Kidney capillary endothelial cell (primary cell): Measurements from ENCODE around the gene ZC3H11A.
"Not testable (repeated sequence)": the region's sequence is repeated elsewhere in the genome, so short reads cannot be mapped to it uniquely, and the experiment has no call there.

Experiments
- DNase-seq: peaks from one replicate; pipeline ENCODE4 v3.0.0-alpha.2; 2018; ENCODE audit warnings: low spot score

The ZC3H11A gene

DNA sequence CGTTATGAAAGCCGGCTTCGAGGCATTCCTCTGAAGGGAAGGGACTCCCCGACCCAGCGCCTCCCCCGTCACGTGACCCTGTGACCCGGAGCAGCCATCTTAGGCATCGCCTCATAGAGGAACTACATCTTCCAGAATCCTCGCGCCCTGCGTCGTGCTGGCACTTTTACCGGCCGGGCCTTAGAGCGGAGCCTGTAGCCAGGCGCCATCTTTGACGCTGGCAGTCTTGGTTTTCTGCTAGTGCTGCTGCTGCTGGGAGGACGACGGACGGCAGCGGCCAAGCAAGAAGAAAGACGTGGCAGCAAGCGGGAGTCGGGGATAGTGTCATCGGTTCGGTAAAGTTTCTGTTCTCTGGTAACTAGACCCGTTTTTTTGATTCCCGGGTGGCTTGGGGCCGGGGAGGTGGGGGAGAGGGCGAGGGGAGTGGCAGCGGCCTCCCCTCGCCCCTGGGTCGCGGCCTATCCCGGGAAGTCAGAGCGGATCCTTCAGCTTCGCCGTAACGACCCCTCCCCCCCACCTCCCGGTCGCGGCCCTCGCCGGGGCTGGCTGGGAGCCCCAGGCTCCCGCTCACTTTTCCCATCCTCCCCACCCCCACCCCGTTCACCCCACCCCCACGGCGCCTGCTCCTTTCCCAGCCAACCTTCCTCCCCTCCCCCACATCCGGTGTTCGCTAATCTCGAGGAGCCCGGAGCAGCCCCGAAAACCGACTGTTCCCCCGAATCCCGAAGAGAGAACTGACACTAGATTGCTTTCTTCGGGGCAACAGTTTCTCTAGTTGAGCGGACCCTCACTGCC lies at the start of gene ZC3H11A, which contains the start of gene ZBED6:
Gene ZC3H11A (plus strand): TSS at position 183 of the 795 bp plus-strand sequence. CDS start 21,448 bp downstream, outside the sequence.
Gene ZBED6 (plus strand): TSS at position 183 of the 795 bp plus-strand sequence. CDS start 1,900 bp downstream, outside the sequence.
- DNase-seq = peak; percentile 97

DNA sequence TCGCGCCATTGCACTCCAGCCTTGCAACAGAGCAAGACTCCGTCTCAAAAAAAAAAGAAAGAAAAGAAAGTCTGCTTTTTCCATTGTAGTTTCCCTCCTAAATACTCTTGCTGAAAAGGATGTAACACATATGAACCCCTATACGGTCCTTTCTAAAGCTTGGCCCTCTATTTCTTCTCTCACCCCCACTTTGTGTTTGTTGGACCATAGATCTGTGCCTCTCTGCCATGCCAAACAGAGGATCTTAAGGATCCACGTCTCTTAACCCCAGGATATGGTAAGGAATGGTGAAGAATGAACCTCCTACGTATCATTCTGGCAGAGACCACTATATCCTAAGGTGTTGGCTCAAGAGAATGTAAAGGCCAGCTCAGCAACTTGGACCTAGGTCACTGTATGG lies 49.1 kb upstream of the ZC3H11A start:
- DNase-seq = no peak

DNA sequence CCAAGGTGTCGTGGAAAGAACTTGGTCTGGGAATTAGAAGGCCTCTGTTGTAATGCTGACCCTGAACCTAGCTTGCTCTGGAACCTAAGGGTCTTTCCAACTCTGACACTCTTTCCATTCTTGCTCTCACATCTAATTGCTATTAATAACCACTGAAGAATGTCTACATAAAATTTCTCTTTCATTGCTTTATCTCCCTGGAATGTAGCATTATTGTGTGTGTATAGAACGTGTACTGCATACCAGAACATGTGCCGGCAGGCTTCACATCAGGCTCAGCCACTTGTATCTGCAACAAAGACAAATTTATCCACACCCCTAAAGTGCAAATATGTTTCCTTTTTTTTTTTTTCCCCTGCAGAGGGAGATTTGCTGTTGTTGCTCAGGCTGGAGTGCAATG lies 44.4 kb upstream of the ZC3H11A start:
- DNase-seq = no peak

DNA sequence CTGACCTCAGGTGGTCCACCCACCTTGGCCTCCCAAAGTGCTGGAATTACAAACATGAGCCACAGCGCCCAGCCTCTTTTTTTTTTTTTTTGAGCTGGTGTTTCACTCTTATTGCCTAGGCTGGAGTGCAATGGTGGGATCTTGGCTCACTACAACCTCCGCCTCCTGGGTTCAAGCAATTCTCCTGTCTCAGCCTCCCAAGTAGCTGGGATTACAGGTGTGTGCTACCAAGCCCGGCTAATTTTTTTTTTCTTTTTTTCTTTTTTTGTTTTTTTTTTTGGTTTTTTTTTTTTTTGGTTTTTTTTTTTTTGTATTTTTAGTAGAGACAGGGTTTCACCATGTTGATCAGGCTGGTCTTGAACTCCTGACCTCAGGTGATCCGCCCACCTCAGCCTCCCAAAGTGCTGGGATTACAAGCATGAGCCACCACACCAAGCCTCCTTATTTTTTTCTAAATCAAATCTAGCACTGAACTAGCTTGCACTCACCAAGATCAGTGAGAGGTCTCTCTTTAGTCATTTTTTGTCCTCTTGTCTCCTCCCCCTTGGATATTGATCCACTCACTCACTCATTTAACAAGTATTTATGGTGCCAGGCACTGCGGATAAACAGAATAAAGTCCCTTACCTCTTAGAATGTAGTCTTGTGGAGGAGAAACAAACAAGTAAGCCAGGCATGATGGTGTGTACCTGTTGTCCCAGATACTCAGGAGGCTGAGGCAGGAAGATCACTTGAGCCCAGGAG lies 43.6 kb upstream of the ZC3H11A start:
- not testable (repeated sequence) for DNase-seq

DNA sequence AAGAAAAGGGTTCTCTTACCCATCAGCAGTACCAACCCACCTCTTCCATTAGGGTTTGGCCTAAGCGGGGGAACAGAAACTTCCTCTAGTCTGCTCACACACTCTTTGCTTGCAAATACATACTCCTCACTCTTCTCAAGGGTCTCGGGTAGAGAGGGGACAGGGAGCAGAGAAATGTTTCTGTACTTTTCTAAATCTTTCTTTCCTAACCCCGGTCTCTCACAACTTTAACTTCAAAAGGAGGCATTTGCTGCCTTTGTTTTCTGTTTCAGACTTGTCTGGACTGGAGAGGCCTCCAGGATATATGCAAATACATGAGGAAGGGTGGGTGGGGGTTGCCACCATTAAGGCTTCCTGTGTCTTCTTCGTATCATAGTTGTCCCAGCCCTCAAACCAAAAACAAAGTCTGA lies 41.0 kb upstream of the ZC3H11A start:
- DNase-seq = no peak

DNA sequence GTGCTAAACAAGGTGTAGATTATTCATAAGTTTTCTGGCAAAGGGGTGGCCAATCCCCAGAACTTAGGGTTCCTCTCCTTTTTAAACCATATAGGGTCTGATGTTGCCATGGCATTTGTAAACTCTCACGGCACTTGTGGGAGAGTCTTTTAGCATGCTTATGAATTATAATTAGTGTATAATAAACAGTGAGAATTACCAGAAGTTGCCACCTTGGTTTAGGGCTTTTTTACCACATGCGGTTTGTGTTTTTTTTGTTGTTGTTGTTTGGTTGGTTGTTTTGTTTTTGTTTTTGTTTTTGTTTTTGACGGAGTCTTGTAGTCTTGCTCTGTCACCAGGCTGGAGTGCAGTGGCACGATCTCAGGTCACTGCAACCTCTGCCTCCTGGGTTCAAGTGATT lies 39.4 kb upstream of the ZC3H11A start:
- DNase-seq = no peak

DNA sequence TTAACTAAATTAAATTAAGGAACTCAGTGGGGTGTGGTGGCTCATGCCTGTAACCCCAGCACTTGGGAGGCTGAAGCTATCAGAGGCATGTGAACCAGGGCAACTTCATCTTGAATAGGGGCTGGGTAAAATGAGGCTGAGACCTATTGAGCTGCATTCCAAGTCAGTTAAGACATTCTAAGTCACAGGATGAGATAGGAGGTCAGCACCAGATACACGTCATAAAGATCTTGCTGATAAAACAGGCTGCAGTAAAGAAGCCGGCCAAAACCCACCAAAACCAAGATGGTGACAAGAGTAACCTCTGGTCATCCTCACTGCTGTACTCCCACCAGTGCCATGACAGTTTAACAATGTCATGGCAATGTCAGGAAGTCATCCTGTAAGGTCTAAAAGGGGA lies 36.7 kb upstream of the ZC3H11A start:
- DNase-seq = not testable (repeated sequence)

DNA sequence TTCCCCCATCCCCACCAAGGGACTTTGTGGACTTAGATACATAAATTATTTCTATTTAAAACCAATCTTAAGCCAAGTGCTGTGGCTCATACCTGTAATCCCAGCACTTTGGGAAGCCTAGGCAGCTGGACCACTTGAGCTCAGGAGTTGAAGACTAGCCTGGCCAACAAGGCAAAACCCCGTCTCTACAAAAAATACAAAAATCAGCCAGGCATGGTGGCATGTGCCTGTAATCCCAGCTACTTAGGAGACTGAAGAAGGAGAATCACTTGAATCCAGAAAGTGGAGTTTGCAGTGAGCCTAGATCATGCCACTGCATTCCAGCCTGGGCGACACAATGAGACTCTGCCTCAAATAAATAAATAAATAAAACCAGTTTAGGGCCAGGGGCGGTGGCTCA lies 34.9 kb upstream of the ZC3H11A start:
- DNase-seq = no peak

DNA sequence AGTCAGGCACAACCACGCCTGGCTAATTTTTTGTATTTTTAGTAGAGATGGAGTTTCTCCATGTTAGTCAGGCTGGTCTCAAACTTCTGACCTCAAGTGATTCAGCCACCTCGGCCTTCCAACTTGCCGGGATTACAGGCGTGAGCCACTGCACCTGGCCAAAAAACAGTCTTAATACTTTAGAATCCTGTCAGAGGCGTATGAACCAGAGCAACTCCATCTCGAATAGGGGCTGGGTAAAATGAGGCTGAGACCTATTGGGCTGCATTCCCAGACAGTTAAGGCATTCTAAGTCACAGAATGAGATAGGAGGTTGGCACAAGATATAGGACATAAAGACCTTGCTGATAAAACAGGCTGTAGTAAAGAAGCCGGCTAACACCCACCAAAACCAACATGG lies 33.5 kb upstream of the ZC3H11A start:
- not testable (repeated sequence) for DNase-seq

DNA sequence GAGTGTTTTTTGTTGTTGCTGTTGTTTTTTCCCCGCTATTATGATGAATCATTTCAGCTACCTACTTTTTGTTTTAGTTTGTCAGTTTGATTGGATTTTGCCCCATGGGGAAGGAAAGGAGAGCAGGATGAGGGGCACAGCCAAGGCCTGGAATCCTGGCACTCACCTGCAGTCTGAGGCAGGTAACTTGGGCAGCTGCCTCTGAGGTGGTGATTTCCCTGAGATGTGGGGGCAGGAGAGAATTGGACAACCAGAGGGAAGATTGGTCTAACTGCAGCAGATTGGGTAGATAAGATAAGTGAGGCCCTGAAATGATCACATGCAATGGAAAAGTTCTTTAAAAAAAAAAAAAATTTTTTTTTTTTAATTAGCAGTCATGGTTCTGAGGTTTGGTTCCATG lies 31.9 kb upstream of the ZC3H11A start:
- DNase-seq = no peak

DNA sequence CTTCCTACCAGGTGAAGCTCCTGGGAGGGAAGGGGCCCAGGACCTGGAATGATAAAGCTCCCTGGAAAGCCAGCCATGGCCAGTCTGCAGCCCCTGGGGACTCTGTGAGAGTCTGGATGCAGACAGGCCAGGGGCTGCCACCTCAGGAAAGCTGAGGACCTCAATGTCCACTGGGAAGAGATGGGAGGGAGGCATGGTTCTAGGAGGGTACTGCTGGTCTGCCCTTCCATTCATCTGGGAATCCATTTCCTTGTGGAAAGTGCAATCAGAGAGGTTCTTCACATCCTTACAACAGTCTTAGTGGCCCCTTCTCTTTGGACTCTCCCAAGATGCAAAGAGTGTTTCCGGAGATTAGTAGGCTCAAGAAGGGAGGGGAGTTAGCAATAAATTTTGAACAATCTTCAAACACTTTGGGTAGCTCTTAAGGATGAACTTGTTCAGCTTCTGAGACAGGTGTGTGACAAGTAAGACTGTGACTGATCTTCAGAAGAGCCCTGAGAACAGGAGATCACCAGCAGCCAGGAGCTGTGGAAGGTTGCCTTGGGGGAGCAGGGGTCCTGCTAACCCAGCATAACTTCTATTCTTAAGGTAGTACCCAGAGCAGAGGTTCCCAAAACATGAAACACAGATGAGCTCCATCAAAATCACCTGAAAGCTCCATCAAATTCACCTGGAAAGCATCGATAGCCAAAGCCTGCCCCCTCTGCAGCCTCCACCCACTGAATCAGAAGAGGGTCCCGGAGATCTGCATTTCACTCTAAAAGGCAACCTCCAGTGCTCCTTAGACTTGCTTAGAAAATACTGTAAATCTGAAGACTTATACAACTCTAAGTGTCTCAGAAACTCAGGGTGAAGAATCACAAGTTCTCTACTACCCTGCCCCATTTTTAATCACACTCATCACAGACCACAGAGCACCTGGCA lies 31.1 kb upstream of the ZC3H11A start:
- no peak for DNase-seq

DNA sequence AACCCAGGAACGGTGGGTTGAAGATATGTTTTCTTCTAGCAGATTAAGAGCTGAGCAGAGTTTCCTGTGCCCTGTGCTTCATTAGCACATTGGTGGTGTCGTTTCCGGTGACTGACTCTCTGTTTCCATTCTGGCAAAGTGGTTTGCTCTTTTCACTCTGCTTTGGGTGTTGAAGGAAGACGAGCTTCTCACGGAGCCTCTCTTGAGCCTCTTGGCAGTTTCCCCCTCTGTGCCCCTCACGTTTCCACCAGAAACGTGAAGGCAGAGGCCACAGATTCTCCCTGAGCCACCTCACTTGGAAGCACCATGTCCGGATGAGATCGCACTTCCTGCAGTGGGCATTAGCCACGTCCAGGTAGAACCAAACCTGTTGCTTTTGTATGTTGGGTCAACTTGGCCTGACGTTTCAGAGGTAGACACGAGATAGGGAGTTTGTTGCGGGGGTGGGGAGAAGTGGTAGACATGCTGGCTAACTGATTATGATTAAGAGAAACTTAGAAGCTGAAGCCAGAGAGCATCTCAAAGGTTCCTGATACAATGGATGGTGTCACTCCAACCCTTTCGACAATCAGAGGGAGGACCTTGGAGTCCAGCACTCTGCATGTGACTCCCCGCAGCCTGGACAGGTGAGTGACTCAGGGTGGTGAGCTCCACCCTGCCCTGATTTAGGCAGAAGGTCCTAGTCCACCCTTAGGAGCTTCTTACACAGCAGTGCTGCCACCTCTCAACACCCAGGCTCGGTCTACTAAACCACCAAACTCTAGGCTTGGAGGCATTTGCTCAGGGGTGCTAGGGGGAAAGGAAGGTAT lies 30.2 kb upstream of the ZC3H11A start, which contains the start of gene LAX1:
Gene LAX1 (plus strand): TSS at position 155 of the 809 bp plus-strand sequence. CDS start 383 bp downstream, at position 538.
- no peak for DNase-seq

DNA sequence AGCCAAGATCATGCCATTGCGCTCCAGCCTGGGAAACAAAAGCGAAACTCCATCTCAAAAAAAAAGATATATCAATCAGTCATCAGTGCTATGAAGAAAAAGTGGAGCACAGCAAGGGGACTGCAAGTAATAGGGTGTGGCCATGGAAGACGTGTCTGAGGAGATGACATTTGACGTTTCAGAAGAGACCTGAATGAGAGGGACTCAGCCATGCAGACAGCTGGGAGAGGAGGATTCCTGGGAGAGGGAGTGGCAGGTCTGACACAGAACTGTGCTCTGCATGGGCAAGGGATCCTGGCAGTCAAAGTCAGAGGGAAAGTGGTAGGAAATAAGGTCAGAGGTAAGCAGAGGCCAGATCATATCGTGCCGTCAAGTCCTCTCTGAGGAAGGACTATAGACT lies 27.2 kb upstream of the ZC3H11A start:
- no peak for DNase-seq

DNA sequence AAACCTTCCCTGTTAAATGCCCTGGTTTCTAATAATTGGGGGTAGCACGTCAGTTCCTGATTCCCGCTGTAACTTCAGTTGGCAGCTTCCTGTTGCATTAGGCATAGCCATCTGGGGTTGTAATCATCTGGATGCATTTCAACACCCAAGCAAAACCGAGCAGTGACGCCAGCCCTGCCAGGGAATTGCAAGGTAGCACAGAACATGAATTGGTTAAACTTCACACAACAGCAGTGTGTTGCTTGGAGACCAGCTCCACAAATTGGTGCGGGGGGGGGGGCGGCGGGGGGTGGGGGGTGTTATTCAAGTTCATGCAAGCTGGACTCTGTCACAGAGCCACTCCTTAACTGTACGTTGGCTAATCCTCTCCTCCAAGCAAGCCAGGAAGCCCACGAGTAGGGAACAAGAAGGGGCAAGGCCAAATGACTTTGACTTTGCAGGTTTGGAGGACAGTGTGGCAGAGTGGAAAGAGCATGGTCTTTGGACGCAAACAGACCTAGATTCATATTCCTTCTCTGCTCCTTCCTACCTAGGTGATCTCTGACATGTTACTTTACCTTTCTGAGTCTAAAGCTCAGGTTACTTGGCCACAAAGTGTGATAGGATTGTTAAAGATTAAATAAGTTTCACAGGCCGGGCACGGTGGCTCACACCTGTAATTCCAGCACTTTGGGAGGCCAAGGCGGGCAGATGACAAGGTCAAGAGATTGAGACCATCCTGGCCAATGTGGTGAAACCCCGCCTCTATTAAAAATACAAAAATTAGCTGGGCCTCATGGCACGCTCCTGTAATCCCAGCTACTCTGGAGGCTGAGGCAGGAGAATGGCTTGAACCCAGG lies 25.7 kb upstream of the ZC3H11A start:
- DNase-seq = no peak

DNA sequence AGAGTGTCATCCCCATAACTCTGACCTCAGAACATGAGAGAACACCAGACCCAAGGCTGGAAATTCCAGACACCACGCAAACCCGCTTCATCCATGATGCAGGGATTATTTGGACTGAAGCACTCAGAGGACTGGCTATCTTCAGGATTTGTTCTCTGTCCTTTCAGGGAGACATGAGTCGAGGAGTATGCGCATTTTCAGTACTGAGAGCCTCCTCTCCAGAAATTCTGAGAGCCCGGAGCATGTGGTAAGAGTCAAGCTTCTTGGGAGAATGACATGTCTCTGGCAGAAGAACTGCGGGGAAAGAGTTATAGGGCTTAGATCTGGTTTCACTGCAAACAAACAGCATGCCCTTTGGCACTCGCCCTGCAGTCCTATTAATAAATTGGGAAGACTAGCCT lies 23.5 kb upstream of the ZC3H11A start:
- no peak for DNase-seq

DNA sequence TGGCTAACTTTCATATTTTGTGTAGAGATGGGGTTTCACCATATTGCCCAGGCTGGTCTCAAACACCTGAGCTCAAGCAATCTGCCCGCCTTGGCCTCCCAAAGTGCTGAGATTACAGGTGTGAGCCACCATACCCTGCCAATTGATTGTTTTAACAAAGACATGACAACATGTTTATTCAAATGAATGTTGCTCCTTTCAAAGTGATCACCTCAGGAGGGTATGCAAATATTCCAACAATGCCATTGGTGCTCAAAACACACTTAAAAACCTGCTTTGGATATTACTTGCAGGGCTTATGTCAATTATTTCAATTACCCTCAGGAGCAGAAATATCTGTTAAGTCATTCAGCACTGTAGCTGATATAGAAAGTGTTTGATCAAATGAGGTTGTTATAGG lies 22.6 kb upstream of the ZC3H11A start:
- DNase-seq = no peak

DNA sequence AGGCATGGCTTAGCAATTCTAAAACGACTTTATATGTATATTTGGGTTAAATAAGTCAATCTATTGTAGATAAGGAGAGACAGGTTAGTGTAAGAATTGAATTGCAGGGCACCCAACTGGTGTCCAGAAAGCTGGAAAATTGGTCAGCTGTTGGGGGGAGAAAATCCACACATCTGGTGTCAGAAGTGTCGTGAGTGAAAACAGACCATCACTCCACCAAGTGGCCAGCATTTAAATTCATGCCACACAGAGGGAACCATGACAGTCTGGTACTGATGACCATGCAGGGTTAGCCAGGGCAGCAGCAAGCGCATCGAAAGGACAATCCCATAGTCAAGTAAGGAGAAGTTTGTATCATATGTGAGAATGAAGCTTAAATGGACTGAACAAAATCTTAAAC lies 18.8 kb upstream of the ZC3H11A start:
- no peak for DNase-seq

DNA sequence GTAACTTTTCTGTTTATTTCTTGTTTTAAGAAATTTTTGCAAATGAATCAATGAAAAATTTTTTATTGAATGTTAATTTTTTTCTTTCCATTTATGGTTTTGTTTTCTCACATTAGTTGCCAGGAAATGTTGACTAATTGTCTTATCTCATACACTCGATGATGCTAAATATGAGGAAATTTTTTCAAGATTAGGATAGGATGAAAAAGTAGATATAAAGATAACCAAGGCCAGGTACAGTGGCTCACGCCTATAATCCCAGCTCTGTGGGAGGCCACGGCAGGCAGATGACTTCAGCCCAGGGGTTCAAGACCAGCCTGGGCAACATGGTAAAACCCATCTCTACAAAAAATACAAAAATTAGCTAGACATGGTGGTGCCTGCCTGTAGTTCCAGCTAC lies 17.8 kb upstream of the ZC3H11A start:
- DNase-seq = no peak

DNA sequence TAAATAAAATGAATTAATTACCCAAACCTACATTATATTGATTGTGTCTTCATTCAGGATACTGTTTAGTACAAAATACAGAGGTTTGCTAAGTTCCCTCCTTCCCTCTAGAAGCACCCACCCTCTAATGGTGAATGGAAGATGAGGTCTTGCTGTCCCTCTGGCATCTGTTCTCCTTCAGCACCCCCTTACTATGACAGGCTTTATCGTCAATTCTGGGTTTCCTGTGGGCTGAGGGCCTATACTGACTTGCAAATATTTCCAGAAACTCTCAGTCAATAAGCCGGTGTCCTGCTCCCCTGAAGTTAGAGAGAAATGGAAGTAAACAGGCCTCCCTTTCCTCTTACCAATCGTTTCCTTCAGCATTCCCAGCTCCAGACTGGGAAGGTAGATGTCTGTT lies 17.3 kb upstream of the ZC3H11A start:
- DNase-seq = no peak

DNA sequence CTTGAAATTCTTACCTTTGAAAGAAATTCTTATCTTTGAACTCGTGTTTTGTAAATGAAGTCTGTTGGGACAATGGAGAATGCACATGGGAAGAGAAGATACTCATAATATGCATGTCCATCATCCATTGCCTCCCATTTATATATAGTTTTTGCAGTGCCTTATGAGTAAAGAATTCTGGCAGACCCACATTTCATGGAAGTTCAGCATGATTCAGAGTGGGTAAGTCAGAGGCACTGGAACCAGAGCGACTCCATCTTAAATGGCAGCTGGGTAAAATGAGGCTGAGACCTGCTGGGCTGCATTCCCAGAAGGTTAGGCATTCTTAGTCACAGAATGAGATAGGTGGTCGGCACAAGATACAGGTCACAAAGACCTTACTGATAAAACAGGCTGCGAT lies 16.6 kb upstream of the ZC3H11A start:
- DNase-seq = no peak
